ENCODE data around the gene HNRNPM. TPM values are rescaled to one million over a fixed set of nuclear protein-coding genes. Genes with fewer than 3 reads are reported as not detected.

HNRNPM gene
- total RNA-seq, 1 donor from 2014 or later, result 104 TPM

GRCh38 chr19:8397746-8398310, 46.9 kb upstream of the HNRNPM start:
- Histone ChIP-seq H3K36me3 (peaks cover 32% of the 10 kb centered on the region), H3K27ac (replicated peaks) (peak overlapping the region; percentile 37), H3K4me1 (peaks cover 58% of the 10 kb centered on the region), H3K4me3 (no peak overlapping the region), H3K9me3 (replicated peaks) (no peaks in the 10 kb centered on the region), H3K27me3 (ENCODE audit: low read depth) (no peaks in the 10 kb centered on the region)
- intact Hi-C loops (cut with micrococcal nuclease), result loop anchor here (5.0 kb wide), 1 partner anchor 41 kb away; no protein-coding TSS in a partner anchor
- no peak for TF ChIP-seq CTCF (IDR thresholded peaks at IDR 0.05; ENCODE audit: borderline replicate concordance)
- no peak for DNase-seq

GRCh38 chr19:8398311-8398771, 46.4 kb upstream of the HNRNPM start:
- TF ChIP-seq CTCF (IDR thresholded peaks at IDR 0.05; ENCODE audit: borderline replicate concordance), result no peak
- H3K36me3 ChIP-seq, result peaks cover 37% of the 10 kb centered on the region
- H3K4me3 ChIP-seq, result no peak overlapping the region
- H3K4me1 ChIP-seq, result peaks cover 53% of the 10 kb centered on the region
- H3K27ac ChIP-seq (replicated peaks), result peak overlapping the region; percentile 14
- no peak for DNase-seq
- H3K9me3 ChIP-seq (replicated peaks), result no peaks in the 10 kb centered on the region
- intact Hi-C loops (cut with micrococcal nuclease), result loop anchor here (5.0 kb wide), 1 partner anchor 41 kb away; no protein-coding TSS in a partner anchor
- H3K27me3 ChIP-seq (ENCODE audit: low read depth), result no peaks in the 10 kb centered on the region

GRCh38 chr19:8399681-8400188, 45.0 kb upstream of the HNRNPM start:
- H3K36me3 ChIP-seq, result peaks cover 50% of the 10 kb centered on the region
- H3K27me3 ChIP-seq (ENCODE audit: low read depth), result no peaks in the 10 kb centered on the region
- H3K4me3 ChIP-seq, result no peak overlapping the region
- DNase-seq, result no peak
- intact Hi-C loops (cut with micrococcal nuclease), result loop anchor here (5.0 kb wide), 1 partner anchor 42 kb away; no protein-coding TSS in a partner anchor
- no peaks in the 10 kb centered on the region for H3K9me3 ChIP-seq (replicated peaks)
- no peak for TF ChIP-seq CTCF (IDR thresholded peaks at IDR 0.05; ENCODE audit: borderline replicate concordance)
- peaks cover 44% of the 10 kb centered on the region for H3K4me1 ChIP-seq
- no peak overlapping the region for H3K27ac ChIP-seq (replicated peaks)

GRCh38 chr19:8401981-8402411, 42.8 kb upstream of the HNRNPM start:
- peaks cover 60% of the 10 kb centered on the region for H3K36me3 ChIP-seq
- no peaks in the 10 kb centered on the region for H3K9me3 ChIP-seq (replicated peaks)
- intact Hi-C loops (cut with micrococcal nuclease), result no loop called here
- no peak overlapping the region for H3K27ac ChIP-seq (replicated peaks)
- H3K27me3 ChIP-seq (ENCODE audit: low read depth), result no peaks in the 10 kb centered on the region
- no peak for TF ChIP-seq CTCF (IDR thresholded peaks at IDR 0.05; ENCODE audit: borderline replicate concordance)
- H3K4me1 ChIP-seq, result peaks cover 28% of the 10 kb centered on the region
- H3K4me3 ChIP-seq, result no peak overlapping the region
- DNase-seq, result no peak

GRCh38 chr19:8403098-8403819, 41.5 kb upstream of the HNRNPM start:
- no peak for TF ChIP-seq CTCF (IDR thresholded peaks at IDR 0.05; ENCODE audit: borderline replicate concordance)
- no peak overlapping the region for H3K4me3 ChIP-seq
- intact Hi-C loops (cut with micrococcal nuclease), result no loop called here

More at GRCh38 chr19:8403098-8403819, 41.5 kb upstream of the HNRNPM start:
- DNase-seq, result no peak
- H3K4me1 ChIP-seq, result peaks cover 16% of the 10 kb centered on the region
- H3K9me3 ChIP-seq (replicated peaks), result no peaks in the 10 kb centered on the region
- H3K27ac ChIP-seq (replicated peaks), result no peak overlapping the region
- peaks cover 60% of the 10 kb centered on the region for H3K36me3 ChIP-seq
- H3K27me3 ChIP-seq (ENCODE audit: low read depth), result no peaks in the 10 kb centered on the region

Measured in left ventricle myocardium inferior (tissue), 1 donor.